ENCODE results near the gene SDR9C7. TPM values are rescaled to one million over a fixed set of nuclear protein-coding genes. Genes with fewer than 3 reads are reported as not detected.

SDR9C7 gene
- total RNA-seq, 1 experiment from 2014 or later, result not detected

DNA sequence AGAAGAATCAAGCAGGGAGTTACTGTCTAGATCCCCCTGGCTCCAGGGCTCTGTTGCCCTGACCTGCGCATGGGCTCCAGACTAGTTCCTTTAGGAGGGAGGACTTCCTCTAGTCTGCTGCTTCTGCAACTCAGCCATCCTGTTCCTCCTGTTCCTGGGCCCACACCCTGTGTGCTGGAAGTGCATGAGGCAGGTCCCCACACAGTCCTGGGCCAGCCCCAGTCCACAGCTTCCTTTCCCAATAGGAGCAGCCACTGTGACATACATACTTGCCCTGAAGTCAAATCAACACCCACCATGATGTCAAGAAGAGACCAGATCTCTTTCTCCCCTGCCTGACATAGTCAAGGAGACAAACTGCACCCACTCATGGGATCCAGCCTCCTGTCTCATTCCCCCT, 1.3 kb downstream of the SDR9C7 start:
- intact Hi-C loops (cut with micrococcal nuclease), result no loop called here
- BruUV-seq (replicated peaks), result no TSS peak
- no peak for ATAC-seq
- ChIA-PET CTCF (no interaction called here), RAD21 (ENCODE audit: low non-redundant PET in 1 of 2, low total read pairs in 2 of 2, uncharacterized antibody in 2 of 2, unreplicated experiment in 2 of 2) (no interaction called here), POLR2A (no interaction called here)
- no peak overlapping the region for H2AFZ ChIP-seq (ENCODE audit: low read depth, low read length, poor library complexity, severe bottlenecking)
- no peak for DNase-seq (ENCODE audit: low read depth, low spot score)
- H3K4me3 ChIP-seq (replicated peaks in 1 of 2; ENCODE audit: low read depth in 1 of 2, low read length in 2 of 2), result no peak overlapping the region
- H3K9ac ChIP-seq (ENCODE audit: low read length), result no peak overlapping the region
- H3K4me2 ChIP-seq (ENCODE audit: low read length), result no peak overlapping the region
- H3K79me2 ChIP-seq (ENCODE audit: insufficient read depth, low read length), result no peaks in the 10 kb centered on the region
- TF ChIP-seq, protein P1, sequence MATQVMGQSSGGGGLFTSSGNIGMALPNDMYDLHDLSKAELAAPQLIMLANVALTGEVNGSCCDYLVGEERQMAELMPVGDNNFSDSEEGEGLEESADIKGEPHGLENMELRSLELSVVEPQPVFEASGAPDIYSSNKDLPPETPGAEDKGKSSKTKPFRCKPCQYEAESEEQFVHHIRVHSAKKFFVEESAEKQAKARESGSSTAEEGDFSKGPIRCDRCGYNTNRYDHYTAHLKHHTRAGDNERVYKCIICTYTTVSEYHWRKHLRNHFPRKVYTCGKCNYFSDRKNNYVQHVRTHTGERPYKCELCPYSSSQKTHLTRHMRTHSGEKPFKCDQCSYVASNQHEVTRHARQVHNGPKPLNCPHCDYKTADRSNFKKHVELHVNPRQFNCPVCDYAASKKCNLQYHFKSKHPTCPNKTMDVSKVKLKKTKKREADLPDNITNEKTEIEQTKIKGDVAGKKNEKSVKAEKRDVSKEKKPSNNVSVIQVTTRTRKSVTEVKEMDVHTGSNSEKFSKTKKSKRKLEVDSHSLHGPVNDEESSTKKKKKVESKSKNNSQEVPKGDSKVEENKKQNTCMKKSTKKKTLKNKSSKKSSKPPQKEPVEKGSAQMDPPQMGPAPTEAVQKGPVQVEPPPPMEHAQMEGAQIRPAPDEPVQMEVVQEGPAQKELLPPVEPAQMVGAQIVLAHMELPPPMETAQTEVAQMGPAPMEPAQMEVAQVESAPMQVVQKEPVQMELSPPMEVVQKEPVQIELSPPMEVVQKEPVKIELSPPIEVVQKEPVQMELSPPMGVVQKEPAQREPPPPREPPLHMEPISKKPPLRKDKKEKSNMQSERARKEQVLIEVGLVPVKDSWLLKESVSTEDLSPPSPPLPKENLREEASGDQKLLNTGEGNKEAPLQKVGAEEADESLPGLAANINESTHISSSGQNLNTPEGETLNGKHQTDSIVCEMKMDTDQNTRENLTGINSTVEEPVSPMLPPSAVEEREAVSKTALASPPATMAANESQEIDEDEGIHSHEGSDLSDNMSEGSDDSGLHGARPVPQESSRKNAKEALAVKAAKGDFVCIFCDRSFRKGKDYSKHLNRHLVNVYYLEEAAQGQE (IDR thresholded peaks at IDR 0.05; ENCODE audit: low read depth), result no peak
- no peak for TF ChIP-seq ZFX (IDR thresholded peaks at IDR 0.05)
- no peaks in the 10 kb centered on the region for H3K36me3 ChIP-seq (ENCODE audit: control insufficient read depth in 1 of 2, insufficient read depth in 2 of 2, low read length in 2 of 2)
- no peaks in the 10 kb centered on the region for H3K27me3 ChIP-seq (ENCODE audit: insufficient read depth, low read length)
- peaks cover 0 to 5% of the 10 kb centered on the region in 2 experiments; a peak in 2 of 4 replicates for H3K4me1 ChIP-seq (ENCODE audit: control insufficient read depth in 1 of 2, insufficient read depth in 2 of 2, low read length in 2 of 2)
- no peaks in the 10 kb centered on the region for H3K9me3 ChIP-seq (ENCODE audit: control insufficient read depth in 1 of 2, insufficient read depth in 1 of 2, low read depth in 1 of 2, low read length in 2 of 2)
- no peak overlapping the region for H3K27ac ChIP-seq (ENCODE audit: low read depth, low read length)
- no peaks in the 10 kb centered on the region for H3K9me2 ChIP-seq (ENCODE audit: insufficient read depth)
- no peaks in the 10 kb centered on the region for H4K20me1 ChIP-seq (ENCODE audit: insufficient read depth)

GRCh38 chr12:56932146-56932545, 2.1 kb downstream of the SDR9C7 start:
- ChIA-PET RAD21 (ENCODE audit: low non-redundant PET in 1 of 2, low total read pairs in 2 of 2, uncharacterized antibody in 2 of 2, unreplicated experiment in 2 of 2) (no interaction called here), POLR2A (no interaction called here), CTCF (no interaction called here)
- Histone ChIP-seq H3K9ac (ENCODE audit: low read length) (no peak overlapping the region), H3K27ac (ENCODE audit: low read depth, low read length) (no peak overlapping the region), H3K9me2 (ENCODE audit: insufficient read depth) (no peaks in the 10 kb centered on the region), H3K27me3 (ENCODE audit: insufficient read depth, low read length) (no peaks in the 10 kb centered on the region), H2AFZ (ENCODE audit: low read depth, low read length, poor library complexity, severe bottlenecking) (no peak overlapping the region), H3K79me2 (ENCODE audit: insufficient read depth, low read length) (no peaks in the 10 kb centered on the region), H3K4me2 (ENCODE audit: low read length) (no peak overlapping the region), H3K9me3 (ENCODE audit: control insufficient read depth in 1 of 2, insufficient read depth in 1 of 2, low read depth in 1 of 2, low read length in 2 of 2) (no peaks in the 10 kb centered on the region), H3K4me1 (ENCODE audit: control insufficient read depth in 1 of 2, insufficient read depth in 2 of 2, low read length in 2 of 2) (peaks cover 0 to 5% of the 10 kb centered on the region in 2 experiments; a peak in 2 of 4 replicates), H4K20me1 (ENCODE audit: insufficient read depth) (no peaks in the 10 kb centered on the region), H3K36me3 (ENCODE audit: control insufficient read depth in 1 of 2, insufficient read depth in 2 of 2, low read length in 2 of 2) (no peaks in the 10 kb centered on the region), H3K4me3 (replicated peaks in 1 of 2; ENCODE audit: low read depth in 1 of 2, low read length in 2 of 2) (no peak overlapping the region)
- no TSS peak for BruUV-seq (replicated peaks)
- intact Hi-C loops (cut with micrococcal nuclease), result no loop called here
- ATAC-seq (no peak), DNase-seq (ENCODE audit: low read depth, low spot score) (no peak)
- TF ChIP-seq, protein P2, sequence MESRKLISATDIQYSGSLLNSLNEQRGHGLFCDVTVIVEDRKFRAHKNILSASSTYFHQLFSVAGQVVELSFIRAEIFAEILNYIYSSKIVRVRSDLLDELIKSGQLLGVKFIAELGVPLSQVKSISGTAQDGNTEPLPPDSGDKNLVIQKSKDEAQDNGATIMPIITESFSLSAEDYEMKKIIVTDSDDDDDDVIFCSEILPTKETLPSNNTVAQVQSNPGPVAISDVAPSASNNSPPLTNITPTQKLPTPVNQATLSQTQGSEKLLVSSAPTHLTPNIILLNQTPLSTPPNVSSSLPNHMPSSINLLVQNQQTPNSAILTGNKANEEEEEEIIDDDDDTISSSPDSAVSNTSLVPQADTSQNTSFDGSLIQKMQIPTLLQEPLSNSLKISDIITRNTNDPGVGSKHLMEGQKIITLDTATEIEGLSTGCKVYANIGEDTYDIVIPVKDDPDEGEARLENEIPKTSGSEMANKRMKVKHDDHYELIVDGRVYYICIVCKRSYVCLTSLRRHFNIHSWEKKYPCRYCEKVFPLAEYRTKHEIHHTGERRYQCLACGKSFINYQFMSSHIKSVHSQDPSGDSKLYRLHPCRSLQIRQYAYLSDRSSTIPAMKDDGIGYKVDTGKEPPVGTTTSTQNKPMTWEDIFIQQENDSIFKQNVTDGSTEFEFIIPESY (IDR thresholded peaks at IDR 0.05; ENCODE audit: extremely low read depth, insufficient replicate concordance, low read length), result no peak
- TF ChIP-seq ATF3 (IDR thresholded peaks at IDR 0.05) (no peak), YY1 (IDR thresholded peaks at IDR 0.05; ENCODE audit: extremely low read depth, insufficient replicate concordance, low read depth, low read length) (no peak), MAX (IDR thresholded peaks at IDR 0.05) (no peak), EZH2 (IDR thresholded peaks at IDR 0.05) (no peak), CBX3 (IDR thresholded peaks at IDR 0.05; ENCODE audit: low read depth) (no peak), SIN3A (IDR thresholded peaks at IDR 0.05; ENCODE audit: low read depth) (no peak), ELF1 (IDR thresholded peaks at IDR 0.05; ENCODE audit: borderline replicate concordance, low read depth) (no peak), ZNF274 (IDR thresholded peaks at IDR 0.05; ENCODE audit: low read depth, low read length) (no peak), EGR1 (IDR thresholded peaks at IDR 0.05; ENCODE audit: low read depth) (no peak), SRF (IDR thresholded peaks at IDR 0.05; ENCODE audit: low read depth) (no peak), SP1 (IDR thresholded peaks at IDR 0.05; ENCODE audit: low read depth) (no peak)
